K562 (cell line): Measurements from ENCODE around the gene CHD1L.

Experiments used
- GABPB2 ChIP-seq: fragments of 250-450 bp; sonication (Bioruptor Pico); conservative IDR thresholded peaks from 2 replicates; pipeline ENCODE4 v1.5.1; 2021; ENCODE audit warnings: mild to moderate bottlenecking
- GTF2F1 ChIP-seq: IDR thresholded peaks from 2 replicates; pipeline ENCODE4 v1.6.1; 2011; ENCODE audit warnings: low read depth, low read length, improper control_type of control experiment
- JUND ChIP-seq, 2 experiments: IDR thresholded peaks; 2 replicates in 1 of 2; 3 replicates in 1 of 2; pipeline ENCODE4 v1.6.1; 2011; ENCODE audit warnings: borderline replicate concordance in 2 of 2, low read depth in 2 of 2, low read length in 2 of 2, improper control_type of control experiment in 1 of 2, missing biosample characterization in 1 of 2, missing genetic modification characterization in 1 of 2, missing genetic modification reagents in 1 of 2
- MXI1 ChIP-seq: IDR thresholded peaks from 2 replicates; pipeline ENCODE4 v1.6.1; 2011; ENCODE audit warnings: low read depth, mild to moderate bottlenecking, improper control_type of control experiment, low read length
- NR3C1 ChIP-seq: sonication (generic); formaldehyde crosslinking; IDR thresholded peaks from 2 replicates; pipeline ENCODE4 v1.8.1; 2022; ENCODE audit warnings: missing genetic modification reagents
- PATZ1 ChIP-seq: fragments of 250-450 bp; sonication (Bioruptor Pico); IDR thresholded peaks from 2 replicates; pipeline ENCODE4 v1.5.0; 2020; ENCODE audit warnings: mild to moderate bottlenecking, borderline replicate concordance
- POLR2A ChIP-seq: fragments of 450-650 bp; conservative IDR thresholded peaks from 2 replicates; pipeline ENCODE4 v1.6.1; 2016
- PPARD ChIP-seq: fragments of 250-450 bp; sonication (Bioruptor Pico); IDR thresholded peaks from 2 replicates; pipeline ENCODE4 v1.8.0; 2022; ENCODE audit warnings: inconsistent platforms, mild to moderate bottlenecking, moderate library complexity
- TF ChIP-seq, protein P1 (sequence below), 3 experiments: IDR thresholded peaks in 2 of 3; conservative IDR thresholded peaks in 1 of 3; 2 replicates each; pipeline ENCODE4 v1.5.1; 2011 to 2012; ENCODE audit warnings: low read length in 3 of 3, mild to moderate bottlenecking in 3 of 3, control low read depth in 2 of 3, improper control_type of control experiment in 1 of 3, inconsistent platforms in 1 of 3, low read depth in 1 of 3, mixed read lengths in 1 of 3, moderate library complexity in 1 of 3; ENCODE audit not compliant: insufficient read depth in 2 of 3

DNA sequence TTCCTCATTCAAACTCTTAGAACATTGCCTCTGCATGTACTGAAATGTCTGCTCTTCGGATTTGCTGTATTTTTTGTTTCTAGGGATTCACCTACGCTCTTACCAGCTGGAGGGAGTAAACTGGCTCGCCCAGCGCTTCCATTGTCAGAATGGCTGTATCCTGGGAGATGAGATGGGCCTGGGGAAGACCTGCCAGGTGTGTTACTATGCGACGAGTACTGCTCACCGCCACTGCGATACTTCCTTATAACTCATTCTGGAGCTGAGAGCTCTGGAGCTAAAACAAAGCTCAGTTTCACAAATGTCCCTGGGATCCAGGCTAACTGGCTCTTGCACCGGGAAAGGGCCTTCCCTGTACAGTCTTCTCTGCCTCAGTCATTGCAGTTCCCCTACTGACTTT is 10.1 kb downstream of the CHD1L start:
- TF ChIP-seq JUND (IDR thresholded peaks at IDR 0.05; ENCODE audit: borderline replicate concordance, low read depth, low read length) (no peak), JUND (tag; IDR thresholded peaks at IDR 0.05; ENCODE audit: borderline replicate concordance, low read depth, low read length) (no peak), POLR2A (no peak), PPARD (CRISPR knock-in tag) (no peak), GTF2F1 (no peak), GABPB2 (no peak), MXI1 (no peak), PATZ1 (CRISPR knock-in tag) (no peak), NR3C1 (CRISPR knock-in tag) (no peak)
- TF ChIP-seq, protein P1, sequence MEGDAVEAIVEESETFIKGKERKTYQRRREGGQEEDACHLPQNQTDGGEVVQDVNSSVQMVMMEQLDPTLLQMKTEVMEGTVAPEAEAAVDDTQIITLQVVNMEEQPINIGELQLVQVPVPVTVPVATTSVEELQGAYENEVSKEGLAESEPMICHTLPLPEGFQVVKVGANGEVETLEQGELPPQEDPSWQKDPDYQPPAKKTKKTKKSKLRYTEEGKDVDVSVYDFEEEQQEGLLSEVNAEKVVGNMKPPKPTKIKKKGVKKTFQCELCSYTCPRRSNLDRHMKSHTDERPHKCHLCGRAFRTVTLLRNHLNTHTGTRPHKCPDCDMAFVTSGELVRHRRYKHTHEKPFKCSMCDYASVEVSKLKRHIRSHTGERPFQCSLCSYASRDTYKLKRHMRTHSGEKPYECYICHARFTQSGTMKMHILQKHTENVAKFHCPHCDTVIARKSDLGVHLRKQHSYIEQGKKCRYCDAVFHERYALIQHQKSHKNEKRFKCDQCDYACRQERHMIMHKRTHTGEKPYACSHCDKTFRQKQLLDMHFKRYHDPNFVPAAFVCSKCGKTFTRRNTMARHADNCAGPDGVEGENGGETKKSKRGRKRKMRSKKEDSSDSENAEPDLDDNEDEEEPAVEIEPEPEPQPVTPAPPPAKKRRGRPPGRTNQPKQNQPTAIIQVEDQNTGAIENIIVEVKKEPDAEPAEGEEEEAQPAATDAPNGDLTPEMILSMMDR (IDR thresholded peaks at IDR 0.05 in 2 of 3, conservative IDR thresholded peaks at IDR 0.05 in 1 of 3; ENCODE audit: insufficient read depth in 2 of 3, low read depth in 1 of 3, low read length in 3 of 3), result no peak
